Common myeloid progenitor, CD34-positive (primary cell): ENCODE measurements around the gene CCDC102A.
"Not testable (repeated sequence)": the region's sequence is repeated elsewhere in the genome, so short reads cannot be mapped to it uniquely, and the experiment has no call there.

ENCODE experiments used
- CTCF ChIA-PET: fragments of 350-600 bp; sonication (Branson Sonifier 250); formaldehyde crosslinking; loops from one replicate; lab custom pipeline; 2021; ENCODE audit warnings: antibody characterized with exemption; lab: Charles Lee
- POLR2A ChIA-PET: fragments of 350-600 bp; sonication (Branson Sonifier 250); formaldehyde crosslinking; loops from one replicate; lab custom pipeline; 2021; ENCODE audit warnings: antibody characterized with exemption; lab: Charles Lee
- DNase-seq, 3 donors: peaks; one replicate each; pipeline versions ENCODE4 v3.0.0 to v3.0.0-alpha.2; 2013
- H3K27ac ChIP-seq, 2 experiments: 1 replicate in 1 of 2; 2 replicates in 1 of 2; pipeline ENCODE4 v1.7.0; 2013; ENCODE audit warnings: inconsistent platforms in 2 of 2, low read length in 2 of 2, mild to moderate bottlenecking in 2 of 2, low read depth in 1 of 2, moderate library complexity in 1 of 2; ENCODE audit not compliant: severe bottlenecking in 2 of 2, insufficient read depth in 1 of 2, poor library complexity in 1 of 2
- H3K27me3 ChIP-seq, 5 experiments: replicated peaks in 2 of 5; 1 replicate in 3 of 5; 2 replicates in 2 of 5; pipeline versions ENCODE4 v1.6.1 to v1.7.0; 2013; ENCODE audit warnings: low read length in 4 of 5, mild to moderate bottlenecking in 2 of 5, moderate library complexity in 2 of 5, inconsistent platforms in 1 of 5; ENCODE audit not compliant: insufficient read depth in 5 of 5, control insufficient read depth in 4 of 5
- H3K36me3 ChIP-seq, 4 experiments: 1 replicate in 2 of 4; 2 replicates in 2 of 4; pipeline versions ENCODE4 v1.6.1 to v1.7.0; 2013; ENCODE audit warnings: low read length in 3 of 4, control low read depth in 1 of 4, mild to moderate bottlenecking in 1 of 4; ENCODE audit not compliant: control insufficient read depth in 4 of 4, insufficient read depth in 4 of 4
- H3K4me1 ChIP-seq, 4 experiments: 1 replicate in 3 of 4; 2 replicates in 1 of 4; pipeline versions ENCODE4 v1.6.1 to v1.7.1; 2013; ENCODE audit warnings: low read length in 3 of 4, mild to moderate bottlenecking in 3 of 4, control low read depth in 1 of 4, inconsistent platforms in 1 of 4, moderate library complexity in 1 of 4; ENCODE audit not compliant: control insufficient read depth in 4 of 4, insufficient read depth in 4 of 4; ENCODE audit errors: control extremely low read depth in 1 of 4
- H3K4me3 ChIP-seq, 7 experiments: 1 replicate in 4 of 7; 2 replicates in 3 of 7; pipeline versions ENCODE4 v1.5.1 to v1.7.0; 2013; ENCODE audit warnings: mild to moderate bottlenecking in 7 of 7, low read length in 6 of 7, moderate library complexity in 6 of 7, inconsistent platforms in 2 of 7, low read depth in 2 of 7, control low read depth in 1 of 7; ENCODE audit not compliant: insufficient read depth in 4 of 7, control insufficient read depth in 1 of 7; ENCODE audit errors: extremely low read depth in 1 of 7
- H3K9me3 ChIP-seq, 5 experiments: 1 replicate in 4 of 5; 2 replicates in 1 of 5; pipeline versions ENCODE4 v1.6.1 to v1.7.1; 2013; ENCODE audit warnings: low read length in 4 of 5, mild to moderate bottlenecking in 2 of 5, inconsistent platforms in 1 of 5, low read depth in 1 of 5, moderate library complexity in 1 of 5; ENCODE audit not compliant: control insufficient read depth in 4 of 5, insufficient read depth in 2 of 5; ENCODE audit errors: control extremely low read depth in 1 of 5
- WGBS: methylation state at CpG from one replicate; pipeline ENCODE4 v1.1.5; 2013; ENCODE audit not compliant: insufficient coverage; 5-methylcytosine and 5-hydroxymethylcytosine counted together

Gene CCDC102A

DNA sequence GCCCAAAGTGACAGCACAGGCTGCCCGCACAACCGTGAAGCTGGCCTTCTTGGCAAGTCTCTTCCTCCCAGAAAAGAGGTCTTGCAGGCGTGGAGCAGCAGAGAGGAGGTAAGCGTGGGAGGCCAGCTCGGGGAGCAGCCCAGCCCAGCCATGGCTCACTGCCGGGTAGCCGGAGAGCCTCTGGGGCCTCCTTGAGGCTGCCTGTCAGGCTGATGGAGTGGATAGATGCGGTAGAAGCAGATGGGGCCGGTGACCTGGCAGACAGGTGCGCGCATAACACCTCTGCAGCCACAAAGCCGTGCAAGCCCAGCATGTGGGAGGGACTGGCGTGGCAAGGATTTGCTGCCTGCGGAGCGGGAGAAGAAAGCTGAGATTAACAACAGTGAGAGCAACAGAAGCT lies 33.0 kb downstream of the CCDC102A start:
- Histone ChIP-seq H3K27ac (no peak overlapping the region), H3K4me1 (peaks cover 0 to 20% (median 7%) of the 10 kb centered on the region in 4 experiments), H3K9me3 (no peaks in the 10 kb centered on the region), H3K27me3 (no peaks in the 10 kb centered on the region), H3K4me3 (no peak overlapping the region), H3K36me3 (no peaks in the 10 kb centered on the region)
- ChIA-PET CTCF (interaction anchor here (1.0 to 1.3 kb wide), 3 partner anchors 16 to 203 kb away, joined by 3 read pairs; no protein-coding TSS in a partner anchor), POLR2A (no interaction called here)
- 95% methylated on average over 15 of the region's 15 CpGs for WGBS
- no peak for DNase-seq

- ChIA-PET CTCF (interaction anchor here (1.9 kb wide), 1 partner anchor 12 kb away, joined by 5 read pairs; no protein-coding TSS in a partner anchor), POLR2A (no interaction called here)
- peaks cover 0 to 20% (median 7%) of the 10 kb centered on the region in 4 experiments for H3K4me1 ChIP-seq
- no peaks in the 10 kb centered on the region for H3K27me3 ChIP-seq
- no peaks in the 10 kb centered on the region for H3K36me3 ChIP-seq
- no peak overlapping the region for H3K27ac ChIP-seq
- WGBS: 93% methylated on average over 11 of the region's 12 CpGs
- no peaks in the 10 kb centered on the region for H3K9me3 ChIP-seq
- H3K4me3 ChIP-seq: no peak overlapping the region
- DNase-seq: no peak
Observed at GRCh38 chr16:57502048-57502775, 34.2 kb downstream of the CCDC102A start.

GRCh38 chr16:57501492-57501891 lies 34.9 kb downstream of the CCDC102A start:
- Histone ChIP-seq H3K27me3 (no peaks in the 10 kb centered on the region), H3K36me3 (no peaks in the 10 kb centered on the region), H3K4me3 (no peak overlapping the region), H3K27ac (no peak overlapping the region), H3K9me3 (no peaks in the 10 kb centered on the region), H3K4me1 (peaks cover 0 to 20% (median 7%) of the 10 kb centered on the region in 4 experiments)
- WGBS: 83% methylated on average over 5 of the region's 7 CpGs
- ChIA-PET CTCF (interaction anchor here (0.6 to 1.9 kb wide), 3 partner anchors 12 to 149 kb away, joined by 3 to 5 read pairs (median 5); no protein-coding TSS in a partner anchor), POLR2A (no interaction called here)
- DNase-seq: no peak

- CTCF ChIA-PET: interaction anchor here (1.6 to 1.9 kb wide), 3 partner anchors 11 to 19 kb away, joined by 5 to 7 read pairs (median 5); no protein-coding TSS in a partner anchor
- Histone ChIP-seq H3K27ac (no peak overlapping the region), H3K36me3 (no peaks in the 10 kb centered on the region), H3K27me3 (no peaks in the 10 kb centered on the region), H3K9me3 (no peaks in the 10 kb centered on the region), H3K4me1 (peaks cover 0 to 20% (median 7%) of the 10 kb centered on the region in 4 experiments), H3K4me3 (no peak overlapping the region)
- DNase-seq: peak in 1 of 3 donors; percentile 38
- POLR2A ChIA-PET: interaction anchor here (0.6 kb wide), 1 partner anchor 270 kb away, joined by 4 read pairs; no protein-coding TSS in a partner anchor
- 62% methylated on average over 4 of the region's 9 CpGs for WGBS
Observed at GRCh38 chr16:57500578-57501111, 35.7 kb downstream of the CCDC102A start.

DNA sequence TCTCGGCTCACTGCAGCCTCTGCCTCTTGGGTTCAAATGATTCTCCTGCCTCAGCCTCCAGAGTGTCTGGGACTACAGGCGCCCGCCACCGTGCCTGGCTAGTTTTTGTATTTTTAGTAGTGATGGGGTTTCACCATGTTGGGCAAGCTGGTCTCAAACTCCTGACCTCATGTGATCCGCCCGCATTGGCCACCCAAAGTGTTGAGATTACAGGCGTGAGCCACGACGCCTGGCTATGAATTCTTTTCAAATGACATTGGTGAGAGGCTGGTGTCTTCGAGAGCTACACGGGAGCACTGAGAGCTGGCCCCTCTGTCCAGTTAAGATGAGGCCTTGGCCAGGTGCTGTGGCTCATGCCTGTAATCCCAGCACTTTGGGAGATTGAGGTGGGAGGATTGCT lies 36.4 kb downstream of the CCDC102A start:
- H3K9me3 ChIP-seq, H3K4me3 ChIP-seq, H3K27me3 ChIP-seq, H3K36me3 ChIP-seq, POLR2A ChIA-PET, H3K27ac ChIP-seq, DNase-seq: not testable (repeated sequence)
- H3K4me1 ChIP-seq: peaks cover 0 to 20% (median 7%) of the 10 kb centered on the region in 4 experiments
- CTCF ChIA-PET: interaction anchor here (1.9 kb wide), 2 partner anchors 10 to 17 kb away, joined by 5 to 7 read pairs; no protein-coding TSS in a partner anchor
- WGBS: 100% methylated on average over 7 of the region's 11 CpGs

DNA sequence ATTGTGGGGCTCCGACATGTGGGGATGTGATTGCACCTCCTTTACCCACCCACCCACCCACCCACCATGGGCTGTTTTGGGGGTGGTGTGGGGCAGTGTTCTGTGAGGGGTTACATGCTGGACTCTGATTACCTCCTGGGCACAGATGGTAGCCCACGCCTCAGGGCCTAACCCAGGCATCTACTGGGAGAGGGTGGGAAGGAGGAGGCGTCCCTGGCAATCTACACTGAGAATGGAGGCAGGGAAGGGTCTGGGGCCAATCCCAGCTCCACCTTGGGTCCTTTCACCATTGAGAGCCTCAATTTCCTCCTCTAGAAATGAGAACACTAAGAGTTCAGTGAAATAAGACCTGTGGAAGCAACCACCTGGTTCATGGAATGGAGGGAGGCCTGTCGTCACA lies 38.3 kb downstream of the CCDC102A start:
- H3K27me3 ChIP-seq: no peaks in the 10 kb centered on the region
- ChIA-PET POLR2A (no interaction called here), CTCF (no interaction called here)
- WGBS: 90% methylated on average over 3 of the region's 4 CpGs
- no peak overlapping the region for H3K27ac ChIP-seq
- no peak overlapping the region for H3K4me3 ChIP-seq
- peaks cover 0 to 20% (median 7%) of the 10 kb centered on the region in 4 experiments for H3K4me1 ChIP-seq
- H3K36me3 ChIP-seq: no peaks in the 10 kb centered on the region
- no peak for DNase-seq
- H3K9me3 ChIP-seq: no peaks in the 10 kb centered on the region

GRCh38 chr16:57497121-57497520 lies 39.2 kb downstream of the CCDC102A start:
- CTCF ChIA-PET: no interaction called here
- Histone ChIP-seq H3K27ac (no peak overlapping the region), H3K36me3 (no peaks in the 10 kb centered on the region), H3K4me1 (peaks cover 0 to 23% (median 7%) of the 10 kb centered on the region in 4 experiments), H3K27me3 (no peaks in the 10 kb centered on the region), H3K4me3 (no peak overlapping the region), H3K9me3 (no peaks in the 10 kb centered on the region)
- DNase-seq: no peak
- WGBS: 98% methylated on average over 12 of the region's 13 CpGs
- POLR2A ChIA-PET: no interaction called here
